HCT116 (cell line): ENCODE results near the gene PLA2R1. TPM values are rescaled to one million over a fixed set of nuclear protein-coding genes. Genes with fewer than 3 reads are reported as not detected.

Source experiments
- ATAC-seq: fragments of 200-7000 bp; cut with Tn5 transposase; 2 replicates; pipeline ENCODE4 v1.9.1; 2020; ENCODE audit warnings: mild to moderate bottlenecking, moderate library complexity
- BruUV-seq: library from RNA; stranded (reverse); fragments of 400-500 nt; replicated peaks from 2 replicates; lab custom pipeline; 2021; lab: Mats Ljungman, UMichigan
- CTCF ChIA-PET: fragments of 300-600 bp; sonication (Branson Sonifier 250); formaldehyde crosslinking; loops from one replicate; lab custom pipeline; 2021; ENCODE audit warnings: antibody characterized with exemption; lab: Charles Lee
- POLR2A ChIA-PET: fragments of 300-600, 350-600 bp; sonication (Branson Sonifier 250); formaldehyde crosslinking; loops from one replicate; lab custom pipeline; 2021; ENCODE audit warnings: antibody characterized with exemption; lab: Charles Lee
- RAD21 ChIA-PET, 2 experiments: fragments of 300-600 bp; sonication (Branson Sonifier 250); formaldehyde crosslinking; loops; one replicate each; lab custom pipeline; 2023; ENCODE audit warnings: low total read pairs in 2 of 2; ENCODE audit not compliant: uncharacterized antibody in 2 of 2, unreplicated experiment in 2 of 2, low non-redundant PET in 1 of 2; lab: Charles Lee
- DNase-seq: peaks from one replicate; pipeline ENCODE4 v3.0.0-alpha.2; 2010; ENCODE audit warnings: low read depth, low spot score
- H2AFZ ChIP-seq: fragments of 200-600 bp; shearing (Covaris generic), sonication (generic); 2 replicates; pipeline ENCODE4 v1.6.1; 2017; ENCODE audit warnings: low read depth, mixed run types, mixed read lengths, antibody characterized with exemption, low read length; ENCODE audit not compliant: poor library complexity, severe bottlenecking
- H3K27ac ChIP-seq: 2 replicates; pipeline ENCODE4 v1.5.1; 2012; ENCODE audit warnings: low read depth, low read length
- H3K27me3 ChIP-seq: fragments of 200-600 bp; sonication (generic); 2 replicates; pipeline ENCODE4 v1.6.1; 2016; ENCODE audit warnings: mixed run types, low read length, mixed read lengths; ENCODE audit not compliant: insufficient read depth
- H3K36me3 ChIP-seq, 2 experiments: fragments of 200-500 bp in 1 of 2; fragments of 200-600 bp in 1 of 2; sonication (Bioruptor generic) in 1 of 2; sonication (generic) in 1 of 2; 2 replicates each; pipeline versions ENCODE4 v1.5.1 to v1.6.1; 2014 to 2016; ENCODE audit warnings: low read length in 2 of 2, inconsistent platforms in 1 of 2, mixed read lengths in 1 of 2, mixed run types in 1 of 2; ENCODE audit not compliant: insufficient read depth in 2 of 2, control insufficient read depth in 1 of 2
- H3K4me1 ChIP-seq, 2 experiments: fragments of 200-600 bp in 1 of 2; sonication (generic) in 1 of 2; 2 replicates each; pipeline versions ENCODE4 v1.5.1 to v1.6.1; 2012 to 2017; ENCODE audit warnings: low read length in 2 of 2, inconsistent platforms in 1 of 2, mild to moderate bottlenecking in 1 of 2, mixed read lengths in 1 of 2, mixed run types in 1 of 2, moderate library complexity in 1 of 2; ENCODE audit not compliant: insufficient read depth in 2 of 2, control insufficient read depth in 1 of 2
- H3K4me2 ChIP-seq: fragments of 200-600 bp; sonication (generic); 2 replicates; pipeline ENCODE4 v1.6.1; 2017; ENCODE audit warnings: mixed run types, low read length, mixed read lengths
- H3K4me3 ChIP-seq, 2 experiments: fragments of 200-600 bp in 1 of 2; sonication (generic) in 1 of 2; replicated peaks in 1 of 2; 2 replicates each; pipeline ENCODE4 v1.5.1; 2011 to 2016; ENCODE audit warnings: low read length in 2 of 2, control low read depth in 1 of 2, low read depth in 1 of 2, mild to moderate bottlenecking in 1 of 2, mixed read lengths in 1 of 2, mixed run types in 1 of 2
- H3K79me2 ChIP-seq: fragments of 200-600 bp; sonication (generic); 2 replicates; pipeline ENCODE4 v1.6.1; 2017; ENCODE audit warnings: mild to moderate bottlenecking, mixed run types, low read length, moderate library complexity, mixed read lengths; ENCODE audit not compliant: insufficient read depth
- H3K9ac ChIP-seq: fragments of 200-600 bp; sonication (generic); 2 replicates; pipeline ENCODE4 v1.6.1; 2016; ENCODE audit warnings: low read length, mixed read lengths
- H3K9me2 ChIP-seq: fragments of 200-600 bp; sonication (generic), shearing (Covaris generic); 2 replicates; pipeline ENCODE4 v1.6.1; 2017; ENCODE audit warnings: mixed run types, mild to moderate bottlenecking, moderate library complexity; ENCODE audit not compliant: insufficient read depth
- H3K9me3 ChIP-seq, 2 experiments: fragments of 200-500 bp in 1 of 2; fragments of 200-600 bp in 1 of 2; sonication (Bioruptor generic) in 1 of 2; sonication (generic) in 1 of 2; 2 replicates each; pipeline ENCODE4 v1.6.1; 2014 to 2017; ENCODE audit warnings: low read length in 2 of 2, mixed read lengths in 2 of 2, inconsistent platforms in 1 of 2, low read depth in 1 of 2, mild to moderate bottlenecking in 1 of 2, mixed run types in 1 of 2, moderate library complexity in 1 of 2; ENCODE audit not compliant: control insufficient read depth in 1 of 2, insufficient read depth in 1 of 2
- H4K20me1 ChIP-seq: fragments of 200-600 bp; sonication (generic), shearing (Covaris generic); 2 replicates; pipeline ENCODE4 v1.6.1; 2017; ENCODE audit warnings: mixed run types, mild to moderate bottlenecking, moderate library complexity; ENCODE audit not compliant: insufficient read depth
- CEBPB ChIP-seq: IDR thresholded peaks from 2 replicates; pipeline ENCODE4 v1.6.1; 2012; ENCODE audit warnings: low read depth
- EGR1 ChIP-seq: IDR thresholded peaks from 2 replicates; pipeline ENCODE4 v1.6.1; 2012; ENCODE audit warnings: low read depth
- ELF1 ChIP-seq: IDR thresholded peaks from 2 replicates; pipeline ENCODE4 v1.6.1; 2012; ENCODE audit warnings: low read depth, borderline replicate concordance
- EZH2 ChIP-seq: fragments of 200-600 bp; sonication (generic); IDR thresholded peaks from 2 replicates; pipeline ENCODE4 v1.6.1; 2017; ENCODE audit warnings: antibody characterized with exemption, mixed run types
- EZH2phosphoT487 ChIP-seq: fragments of 200-600 bp; IDR thresholded peaks from 2 replicates; pipeline ENCODE4 v1.6.1; 2018; ENCODE audit warnings: antibody characterized with exemption, borderline replicate concordance
- FOSL1 ChIP-seq: IDR thresholded peaks from 2 replicates; pipeline ENCODE4 v1.6.1; 2012; ENCODE audit warnings: low read depth
- POLR2A ChIP-seq: IDR thresholded peaks from 2 replicates; pipeline ENCODE4 v1.7.0; 2011; ENCODE audit warnings: borderline replicate concordance; ENCODE audit not compliant: insufficient read depth, insufficient read length; ENCODE audit errors: extremely low read depth
- POLR2AphosphoS5 ChIP-seq: IDR thresholded peaks from 2 replicates; pipeline ENCODE4 v1.6.1; 2011; ENCODE audit warnings: mild to moderate bottlenecking, low read depth, low read length, moderate library complexity
- RAD21 ChIP-seq: IDR thresholded peaks from 2 replicates; pipeline ENCODE4 v1.6.1; 2012; ENCODE audit warnings: low read depth, mild to moderate bottlenecking
- SIN3A ChIP-seq: IDR thresholded peaks from 2 replicates; pipeline ENCODE4 v1.6.1; 2012; ENCODE audit warnings: low read depth
- SP1 ChIP-seq: IDR thresholded peaks from 2 replicates; pipeline ENCODE4 v1.6.1; 2012; ENCODE audit warnings: low read depth
- SRF ChIP-seq: IDR thresholded peaks from 2 replicates; pipeline ENCODE4 v1.6.1; 2012; ENCODE audit warnings: low read depth
- TCF7L2 ChIP-seq: IDR thresholded peaks from 2 replicates; pipeline ENCODE4 v1.7.0; 2011; ENCODE audit warnings: borderline replicate concordance, inconsistent platforms; ENCODE audit not compliant: insufficient read depth, insufficient read length; ENCODE audit errors: extremely low read depth
- YY1 ChIP-seq: IDR thresholded peaks from 2 replicates; pipeline ENCODE4 v1.6.1; 2011; ENCODE audit warnings: low read length, low read depth, moderate library complexity, mild to moderate bottlenecking; ENCODE audit not compliant: insufficient replicate concordance; ENCODE audit errors: extremely low read depth
- ZFX ChIP-seq: fragments of 450-650 bp; IDR thresholded peaks from 2 replicates; pipeline ENCODE4 v1.6.1; 2017
- intact Hi-C: fragments of 100-400 bp; cut with micrococcal nuclease; formaldehyde crosslinking; loops from 2 replicates; pipeline ENCODE4 v1.10.0; 2022
- total RNA-seq: library from RNA; stranded (reverse); gene quantifications from one replicate; pipeline ENCODE4 v1.2.1, GENCODE V29; 2021; ENCODE audit not compliant: unreplicated experiment
- TF ChIP-seq, protein P1 (sequence below): IDR thresholded peaks from 2 replicates; pipeline ENCODE4 v1.6.1; 2012
- TF ChIP-seq, protein P2 (sequence below): IDR thresholded peaks from 2 replicates; pipeline ENCODE4 v1.6.1; 2012; ENCODE audit warnings: low read depth
- TF ChIP-seq, protein P3 (sequence below), 3 experiments: fragments of 200-600 bp in 1 of 3; sonication (generic) in 1 of 3; IDR thresholded peaks in 2 of 3; conservative IDR thresholded peaks in 1 of 3; 2 replicates each; pipeline ENCODE4 v1.5.1; 2012 to 2017; ENCODE audit warnings: low read depth in 2 of 3, low read length in 2 of 3, antibody characterized with exemption in 1 of 3, borderline replicate concordance in 1 of 3, control low read depth in 1 of 3, mild to moderate bottlenecking in 1 of 3, mixed read lengths in 1 of 3, mixed run types in 1 of 3, moderate library complexity in 1 of 3; ENCODE audit not compliant: insufficient read depth in 1 of 3

PLA2R1 gene
- total RNA-seq, 1 experiment from 2014 or later, result 0.34 TPM

DNA sequence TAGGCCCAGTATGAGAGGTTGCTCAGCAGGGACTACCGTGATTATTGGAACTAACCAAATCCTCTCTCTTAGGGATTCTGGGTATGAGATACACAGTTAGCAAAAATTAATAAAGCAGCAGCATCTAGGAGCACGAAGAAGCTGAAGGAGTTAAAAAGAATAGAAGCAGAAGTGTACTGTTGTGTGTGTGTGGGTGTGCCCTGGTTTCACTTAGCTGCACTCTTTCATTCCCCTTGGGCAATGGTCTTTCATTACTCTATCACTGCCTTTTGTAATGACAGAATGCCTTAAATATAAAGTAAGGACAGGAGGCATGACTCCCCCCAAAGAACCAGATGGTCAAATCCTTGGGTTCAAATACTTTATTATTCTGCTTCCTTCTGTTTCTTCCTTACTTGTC, 148.5 kb downstream of the PLA2R1 start:
- no peaks in the 10 kb centered on the region for H3K36me3 ChIP-seq
- H3K9me2 ChIP-seq, result no peaks in the 10 kb centered on the region
- no peak for DNase-seq
- H3K9ac ChIP-seq, result no peak overlapping the region
- ChIA-PET CTCF (no interaction called here), RAD21 (no interaction called here), POLR2A (no interaction called here)
- no peak overlapping the region for H3K4me2 ChIP-seq
- H4K20me1 ChIP-seq, result no peaks in the 10 kb centered on the region
- no peak for ATAC-seq
- no peaks in the 10 kb centered on the region for H3K9me3 ChIP-seq
- H3K4me1 ChIP-seq, result no peaks in the 10 kb centered on the region
- H3K27ac ChIP-seq, result no peak overlapping the region
- no peak overlapping the region for H2AFZ ChIP-seq
- H3K4me3 ChIP-seq, result no peak overlapping the region
- no peaks in the 10 kb centered on the region for H3K27me3 ChIP-seq
- TF ChIP-seq CEBPB, result no peak
- TF ChIP-seq YY1, result no peak
- no peak for TF ChIP-seq POLR2A
- TF ChIP-seq SP1, result no peak
- TF ChIP-seq EZH2phosphoT487, result no peak
- no peak for TF ChIP-seq POLR2AphosphoS5
- TF ChIP-seq, protein P1, sequence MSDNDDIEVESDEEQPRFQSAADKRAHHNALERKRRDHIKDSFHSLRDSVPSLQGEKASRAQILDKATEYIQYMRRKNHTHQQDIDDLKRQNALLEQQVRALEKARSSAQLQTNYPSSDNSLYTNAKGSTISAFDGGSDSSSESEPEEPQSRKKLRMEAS, result no peak
- TF ChIP-seq ZFX, result no peak
- no peak for TF ChIP-seq EZH2
- TF ChIP-seq TCF7L2, result no peak
- TF ChIP-seq EGR1, result no peak
- TF ChIP-seq RAD21, result no peak
- TF ChIP-seq FOSL1, result no peak
- TF ChIP-seq SRF, result no peak
- no peak for TF ChIP-seq SIN3A
- no peak for TF ChIP-seq ELF1
- TF ChIP-seq, protein P2, sequence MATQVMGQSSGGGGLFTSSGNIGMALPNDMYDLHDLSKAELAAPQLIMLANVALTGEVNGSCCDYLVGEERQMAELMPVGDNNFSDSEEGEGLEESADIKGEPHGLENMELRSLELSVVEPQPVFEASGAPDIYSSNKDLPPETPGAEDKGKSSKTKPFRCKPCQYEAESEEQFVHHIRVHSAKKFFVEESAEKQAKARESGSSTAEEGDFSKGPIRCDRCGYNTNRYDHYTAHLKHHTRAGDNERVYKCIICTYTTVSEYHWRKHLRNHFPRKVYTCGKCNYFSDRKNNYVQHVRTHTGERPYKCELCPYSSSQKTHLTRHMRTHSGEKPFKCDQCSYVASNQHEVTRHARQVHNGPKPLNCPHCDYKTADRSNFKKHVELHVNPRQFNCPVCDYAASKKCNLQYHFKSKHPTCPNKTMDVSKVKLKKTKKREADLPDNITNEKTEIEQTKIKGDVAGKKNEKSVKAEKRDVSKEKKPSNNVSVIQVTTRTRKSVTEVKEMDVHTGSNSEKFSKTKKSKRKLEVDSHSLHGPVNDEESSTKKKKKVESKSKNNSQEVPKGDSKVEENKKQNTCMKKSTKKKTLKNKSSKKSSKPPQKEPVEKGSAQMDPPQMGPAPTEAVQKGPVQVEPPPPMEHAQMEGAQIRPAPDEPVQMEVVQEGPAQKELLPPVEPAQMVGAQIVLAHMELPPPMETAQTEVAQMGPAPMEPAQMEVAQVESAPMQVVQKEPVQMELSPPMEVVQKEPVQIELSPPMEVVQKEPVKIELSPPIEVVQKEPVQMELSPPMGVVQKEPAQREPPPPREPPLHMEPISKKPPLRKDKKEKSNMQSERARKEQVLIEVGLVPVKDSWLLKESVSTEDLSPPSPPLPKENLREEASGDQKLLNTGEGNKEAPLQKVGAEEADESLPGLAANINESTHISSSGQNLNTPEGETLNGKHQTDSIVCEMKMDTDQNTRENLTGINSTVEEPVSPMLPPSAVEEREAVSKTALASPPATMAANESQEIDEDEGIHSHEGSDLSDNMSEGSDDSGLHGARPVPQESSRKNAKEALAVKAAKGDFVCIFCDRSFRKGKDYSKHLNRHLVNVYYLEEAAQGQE, result no peak
- TF ChIP-seq, protein P3, sequence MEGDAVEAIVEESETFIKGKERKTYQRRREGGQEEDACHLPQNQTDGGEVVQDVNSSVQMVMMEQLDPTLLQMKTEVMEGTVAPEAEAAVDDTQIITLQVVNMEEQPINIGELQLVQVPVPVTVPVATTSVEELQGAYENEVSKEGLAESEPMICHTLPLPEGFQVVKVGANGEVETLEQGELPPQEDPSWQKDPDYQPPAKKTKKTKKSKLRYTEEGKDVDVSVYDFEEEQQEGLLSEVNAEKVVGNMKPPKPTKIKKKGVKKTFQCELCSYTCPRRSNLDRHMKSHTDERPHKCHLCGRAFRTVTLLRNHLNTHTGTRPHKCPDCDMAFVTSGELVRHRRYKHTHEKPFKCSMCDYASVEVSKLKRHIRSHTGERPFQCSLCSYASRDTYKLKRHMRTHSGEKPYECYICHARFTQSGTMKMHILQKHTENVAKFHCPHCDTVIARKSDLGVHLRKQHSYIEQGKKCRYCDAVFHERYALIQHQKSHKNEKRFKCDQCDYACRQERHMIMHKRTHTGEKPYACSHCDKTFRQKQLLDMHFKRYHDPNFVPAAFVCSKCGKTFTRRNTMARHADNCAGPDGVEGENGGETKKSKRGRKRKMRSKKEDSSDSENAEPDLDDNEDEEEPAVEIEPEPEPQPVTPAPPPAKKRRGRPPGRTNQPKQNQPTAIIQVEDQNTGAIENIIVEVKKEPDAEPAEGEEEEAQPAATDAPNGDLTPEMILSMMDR (IDR thresholded peaks at IDR 0.05 in 2 of 3, conservative IDR thresholded peaks at IDR 0.05 in 1 of 3; ENCODE audit: borderline replicate concordance in 1 of 3, insufficient read depth in 1 of 3, low read depth in 2 of 3, low read length in 2 of 3), result no peak
- no TSS peak for BruUV-seq
- intact Hi-C loops, result no loop called here
- no peaks in the 10 kb centered on the region for H3K79me2 ChIP-seq
